ENCODE data around the gene PTPN5. TPM values are rescaled to one million over a fixed set of nuclear protein-coding genes. Genes with fewer than 3 reads are reported as not detected.

The PTPN5 gene
- total RNA-seq, 1 donor from 2014 or later, result not detected

- no peak for DNase-seq (ENCODE audit: low read depth, low spot score)
Observed at GRCh38 chr11:18743365-18743764, 48.2 kb downstream of the PTPN5 start.

- DNase-seq (ENCODE audit: low read depth, low spot score), result no peak
Observed at GRCh38 chr11:18741783-18742182, 49.8 kb downstream of the PTPN5 start.

DNA sequence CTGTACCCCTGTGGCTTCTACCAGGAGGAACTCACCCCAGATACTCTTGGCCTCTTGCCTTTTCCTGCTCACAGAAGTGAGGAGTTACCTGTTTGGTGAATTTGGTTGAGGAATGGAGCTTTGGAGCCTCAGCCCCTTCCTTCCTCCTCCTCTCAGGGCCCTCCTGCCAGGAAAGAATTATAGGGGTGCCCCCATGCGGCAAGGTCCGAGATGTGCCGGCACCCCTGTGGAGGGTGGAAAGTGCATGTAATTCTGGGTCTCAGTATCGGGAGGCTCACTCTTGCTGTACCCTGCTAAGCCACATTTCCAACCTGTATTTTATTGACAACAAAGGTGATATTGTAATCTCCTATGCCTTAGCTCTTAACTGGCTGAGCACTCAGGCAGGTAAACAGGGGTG lies 51.9 kb downstream of the PTPN5 start:
- DNase-seq (ENCODE audit: low read depth, low spot score), result no peak

GRCh38 chr11:18737642-18738041 lies 54.0 kb downstream of the PTPN5 start:
- no peak for DNase-seq (ENCODE audit: low read depth, low spot score)

GRCh38 chr11:18736590-18737148 lies 54.9 kb downstream of the PTPN5 start:
- DNase-seq (ENCODE audit: low read depth, low spot score), result no peak

DNA sequence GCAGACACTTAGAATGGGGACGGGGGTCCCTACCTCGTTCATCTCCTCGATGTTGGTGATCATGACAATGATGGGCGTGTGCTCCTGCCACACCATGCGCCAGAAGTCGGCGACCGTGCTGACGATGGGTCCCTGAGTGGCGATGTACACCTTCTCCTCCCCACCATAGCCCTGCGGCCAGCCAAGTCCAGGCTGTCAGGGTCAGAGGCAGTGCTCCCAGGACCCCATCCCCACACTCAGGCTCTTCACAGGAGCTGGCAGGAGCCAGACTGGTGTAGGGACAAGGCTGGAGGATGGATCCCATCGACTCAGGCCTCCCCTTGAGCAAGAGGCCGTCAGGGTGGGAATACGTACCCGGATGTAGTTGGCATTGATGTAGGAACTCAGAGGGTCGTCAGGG lies 58.4 kb downstream of the PTPN5 start:
- DNase-seq (ENCODE audit: low read depth, low spot score), result no peak

GRCh38 chr11:18731949-18732821 lies 59.4 kb downstream of the PTPN5 start:
- DNase-seq (ENCODE audit: low read depth, low spot score), result no peak

DNA sequence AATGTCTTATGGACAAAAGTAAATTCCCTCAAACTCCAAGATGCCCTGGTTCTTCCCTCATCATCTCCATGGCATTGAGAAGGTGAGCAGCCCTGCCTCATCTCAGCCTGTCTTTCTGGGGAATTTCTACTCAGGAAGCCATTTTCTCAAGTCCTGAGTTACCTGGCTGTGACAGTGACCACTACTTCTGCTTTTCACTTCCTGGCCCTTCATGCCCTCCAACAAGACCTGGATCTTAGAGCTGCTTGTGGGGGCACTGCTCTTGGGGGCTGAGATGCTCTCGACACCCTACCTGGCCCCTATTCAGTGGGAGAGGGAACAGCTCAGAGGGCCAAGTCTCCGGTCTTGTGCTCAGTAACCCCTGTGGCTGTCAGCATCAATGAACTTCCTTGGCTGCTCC lies 60.2 kb downstream of the PTPN5 start:
- DNase-seq (ENCODE audit: low read depth, low spot score), result no peak

- no peak for DNase-seq (ENCODE audit: low read depth, low spot score)
Observed at GRCh38 chr11:18730020-18730419, 61.6 kb downstream of the PTPN5 start.

GRCh38 chr11:18729426-18729825 lies 62.2 kb downstream of the PTPN5 start:
- no peak for DNase-seq (ENCODE audit: low read depth, low spot score)

GRCh38 chr11:18728658-18729057 lies 62.9 kb downstream of the PTPN5 start:
- no peak for DNase-seq (ENCODE audit: low read depth, low spot score)

DNA sequence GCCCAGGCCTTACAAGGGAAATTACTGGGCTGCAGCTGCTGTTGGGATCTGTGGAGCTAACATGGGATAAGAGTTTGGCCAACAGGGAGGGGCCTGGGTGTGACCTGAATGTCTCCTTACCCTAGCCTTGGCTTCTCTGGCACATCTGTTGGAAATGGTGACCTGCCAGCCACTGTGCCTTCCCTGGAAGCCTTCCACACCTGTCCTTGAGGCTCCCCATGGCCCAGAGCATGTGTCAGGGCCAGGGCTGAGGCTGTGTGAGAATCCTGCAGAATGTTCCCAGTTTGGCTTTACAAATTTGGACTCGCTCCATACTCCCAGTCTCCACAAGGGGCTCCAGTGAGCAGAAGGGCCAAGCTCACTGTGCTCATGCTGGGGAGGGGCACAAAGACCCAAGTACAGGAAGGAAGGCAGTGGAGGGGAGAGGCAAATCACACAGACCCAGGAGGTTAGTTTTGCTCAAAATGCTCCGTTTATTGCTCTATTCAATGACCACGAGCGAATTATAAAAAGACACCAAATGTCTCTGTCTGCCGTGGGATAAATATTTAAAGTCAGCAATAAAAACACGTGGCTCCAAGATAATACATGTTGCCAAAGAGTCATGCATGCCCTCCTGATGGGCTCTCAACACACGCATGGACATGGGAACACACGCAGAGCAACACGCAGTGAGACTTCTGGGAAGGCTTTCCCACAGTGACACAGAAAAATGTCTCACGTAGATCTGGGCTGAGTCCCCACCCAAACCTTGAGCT lies 63.9 kb downstream of the PTPN5 start:
- DNase-seq (ENCODE audit: low read depth, low spot score), result no peak

GRCh38 chr11:18726040-18726439 lies 65.6 kb downstream of the PTPN5 start, which contains the start of gene IGSF22:
IGSF22 (minus strand) TSS chr11:18726188; CDS start chr11:18724236, 1,952 bp downstream.
- no peak for DNase-seq (ENCODE audit: low read depth, low spot score)

- DNase-seq (ENCODE audit: low read depth, low spot score), result no peak
Observed at GRCh38 chr11:18723991-18724390, 67.6 kb downstream of the PTPN5 start.

DNA sequence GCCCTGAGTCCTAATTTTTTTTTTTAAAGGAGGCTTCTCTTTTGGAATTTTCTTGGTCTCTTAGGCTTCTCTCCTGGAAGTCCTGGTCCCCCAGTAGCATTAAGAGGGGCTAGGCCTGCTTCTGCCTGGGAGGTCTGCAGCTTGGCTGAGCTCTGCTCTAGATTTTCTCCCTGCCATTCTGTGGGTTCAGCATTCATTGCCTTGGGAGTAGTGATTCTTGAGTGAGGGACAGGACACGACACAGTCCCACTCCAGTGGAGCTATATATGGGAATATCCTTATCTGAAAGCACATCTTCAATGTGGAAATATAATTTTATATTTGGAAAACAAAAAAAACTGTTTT lies 69.3 kb downstream of the PTPN5 start:
- DNase-seq (ENCODE audit: low read depth, low spot score), result no peak

DNA sequence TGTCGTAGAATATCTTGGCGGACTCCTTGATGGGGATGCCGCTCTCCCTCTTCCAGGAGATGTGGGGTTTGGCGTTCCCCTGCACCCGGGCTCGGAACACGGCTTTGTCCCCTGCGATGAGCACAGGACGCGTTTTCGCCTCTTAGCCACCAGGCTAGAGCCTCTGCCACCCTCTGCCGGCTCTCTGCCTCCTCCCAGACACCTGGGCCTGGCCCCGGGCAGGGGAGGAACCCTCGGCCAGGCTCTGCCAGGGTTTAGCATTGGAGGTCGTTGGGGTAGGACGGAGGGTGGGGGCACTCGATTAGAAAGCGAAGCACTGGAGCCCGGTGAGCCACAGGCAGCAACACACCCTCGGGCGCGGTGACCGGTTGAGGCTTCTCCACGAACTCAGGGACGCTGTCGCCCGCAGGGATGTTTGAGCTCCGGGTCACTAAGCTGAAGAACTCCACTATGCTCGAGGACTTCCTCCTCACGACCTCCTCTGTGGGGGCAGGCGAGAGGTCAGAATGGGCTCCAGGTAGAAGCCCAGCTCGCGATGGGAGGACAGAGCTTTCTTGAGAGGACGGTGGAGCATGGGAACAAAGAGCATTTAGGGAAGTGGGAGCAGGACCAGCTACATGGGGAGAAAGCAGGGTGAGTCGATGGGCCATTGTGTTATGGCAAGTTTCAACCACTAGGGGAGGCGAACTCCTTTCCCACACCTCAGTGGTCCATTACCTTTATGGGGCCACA lies 69.9 kb downstream of the PTPN5 start:
- DNase-seq (ENCODE audit: low read depth, low spot score), result no peak

GRCh38 chr11:18720808-18721560 lies 70.6 kb downstream of the PTPN5 start:
- DNase-seq (ENCODE audit: low read depth, low spot score), result no peak

GRCh38 chr11:18720091-18720807 lies 71.3 kb downstream of the PTPN5 start:
- DNase-seq (ENCODE audit: low read depth, low spot score), result no peak

DNA sequence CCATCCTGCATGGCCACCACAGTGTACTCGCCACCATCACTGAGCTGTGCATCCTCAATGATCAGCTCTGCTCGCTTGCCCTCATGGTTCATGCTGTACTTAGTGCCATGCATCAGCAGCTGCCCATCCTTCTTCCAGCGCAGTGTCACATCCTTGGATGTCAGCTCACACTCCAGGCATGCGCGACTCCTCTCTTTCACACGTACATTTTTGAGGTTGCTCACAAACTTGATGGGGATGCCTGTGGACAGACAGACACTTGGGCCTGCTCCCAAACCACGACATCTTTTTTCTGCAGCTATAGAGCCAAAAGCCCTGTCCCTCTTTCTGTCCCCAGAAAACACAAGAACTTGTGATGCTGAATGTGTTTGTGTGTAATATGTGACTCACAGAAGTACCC lies 76.1 kb downstream of the PTPN5 start:
- no peak for DNase-seq (ENCODE audit: low read depth, low spot score)

GRCh38 chr11:18714443-18714780 lies 77.2 kb downstream of the PTPN5 start:
- no peak for DNase-seq (ENCODE audit: low read depth, low spot score)
